Neural cell (in vitro differentiated cells): ENCODE results near the gene VAV3.

Experiments used
- CTCF ChIP-seq: fragments of 450-650 bp; IDR thresholded peaks from 2 replicates; pipeline ENCODE4 v1.5.1; 2014; ENCODE audit warnings: antibody characterized with exemption, mild to moderate bottlenecking, moderate library complexity; ENCODE audit not compliant: poor library complexity, severe bottlenecking
- EP300 ChIP-seq: fragments of 450-650 bp; conservative IDR thresholded peaks from 2 replicates; pipeline ENCODE4 v1.6.1; 2014; ENCODE audit warnings: antibody characterized with exemption, mild to moderate bottlenecking, moderate library complexity; ENCODE audit not compliant: poor library complexity, severe bottlenecking
- EZH2 ChIP-seq: fragments of 200-600, 300-800 bp; shearing (Covaris generic), sonication (generic); IDR thresholded peaks from 2 replicates; pipeline ENCODE4 v1.6.1; 2014; ENCODE audit warnings: antibody characterized with exemption, low read length, borderline replicate concordance, mild to moderate bottlenecking; ENCODE audit not compliant: insufficient read depth, poor library complexity, severe bottlenecking
- MXI1 ChIP-seq: fragments of 450-650 bp; conservative IDR thresholded peaks from 2 replicates; pipeline ENCODE4 v1.6.1; 2014; ENCODE audit warnings: antibody characterized with exemption, mild to moderate bottlenecking; ENCODE audit not compliant: poor library complexity, severe bottlenecking
- POLR2AphosphoS5 ChIP-seq: IDR thresholded peaks from 2 replicates; pipeline ENCODE4 v1.6.1; 2012
- SMC3 ChIP-seq: fragments of 450-650 bp; conservative IDR thresholded peaks from 2 replicates; pipeline ENCODE4 v1.6.1; 2014; ENCODE audit warnings: antibody characterized with exemption, mild to moderate bottlenecking, moderate library complexity; ENCODE audit not compliant: poor library complexity
- TAF1 ChIP-seq: IDR thresholded peaks from 2 replicates; pipeline ENCODE4 v1.6.1; 2012; ENCODE audit warnings: low read depth

- no peak for TF ChIP-seq CTCF
- no peak for TF ChIP-seq POLR2AphosphoS5
- no peak for TF ChIP-seq TAF1
- no peak for TF ChIP-seq EZH2
- no peak for TF ChIP-seq SMC3
- no peak for TF ChIP-seq EP300
- TF ChIP-seq MXI1 = no peak
Measured at GRCh38 chr1:107919953-107920352, 45.0 kb downstream of the VAV3 start.
